ENCODE results near the gene HTR3D. TPM values are rescaled to one million over a fixed set of nuclear protein-coding genes. Genes with fewer than 3 reads are reported as not detected.

The HTR3D gene
- total and polyA plus RNA-seq, 2 donors (not counting 1 experiment from before 2014, with no cell fraction given), result not detected

- WGBS (ENCODE audit: insufficient coverage), result 95% methylated on average over 16 of the region's 16 CpGs
- DNase-seq (no peak), ATAC-seq (ENCODE audit: low read depth) (no peak)
- ChIA-PET POLR2A (no interaction called here), CTCF (interaction anchor here (0.6 kb wide), 1 partner anchor 897 kb away, joined by 4 read pairs; no protein-coding TSS in a partner anchor)
- peaks cover 0 to 3% (median 0%) of the 10 kb centered on the region in 4 experiments for H3K27me3 ChIP-seq (replicated peaks in 1 of 4; ENCODE audit: control extremely low read depth in 1 of 4, control insufficient read depth in 3 of 4, insufficient read depth in 4 of 4, low read length in 3 of 4)
- H3K36me3 ChIP-seq (replicated peaks in 1 of 2; ENCODE audit: control extremely low read depth in 1 of 2, control insufficient read depth in 1 of 2, extremely low read depth in 1 of 2, insufficient read depth in 2 of 2, low read length in 1 of 2), result no peaks in the 10 kb centered on the region
- H3K27ac ChIP-seq (ENCODE audit: low read length in 2 of 2), result no peak overlapping the region
- H3K9ac ChIP-seq (ENCODE audit: low read length), result no peak overlapping the region
- H2AFZ ChIP-seq (ENCODE audit: insufficient read depth, low read depth, low read length, poor library complexity, severe bottlenecking), result no peak overlapping the region
- H3K4me1 ChIP-seq (ENCODE audit: control insufficient read depth in 2 of 2, insufficient read depth in 2 of 2, low read length in 2 of 2), result no peaks in the 10 kb centered on the region
- no peak overlapping the region for H3K4me3 Mint-ChIP-seq
- intact Hi-C loops (cut with micrococcal nuclease), result no loop called here
- H4K20me1 ChIP-seq (ENCODE audit: control insufficient read depth, insufficient read depth, low read length, poor library complexity, severe bottlenecking), result no peaks in the 10 kb centered on the region
- H3K4me2 ChIP-seq (replicated peaks; ENCODE audit: low read depth, low read length, poor library complexity, severe bottlenecking), result no peak overlapping the region
- no peaks in the 10 kb centered on the region for H3K79me2 ChIP-seq (ENCODE audit: control insufficient read depth, insufficient read depth, low read length)
- no peak overlapping the region for H3K27ac Mint-ChIP-seq
- H3K4me3 ChIP-seq (ENCODE audit: control extremely low read depth in 1 of 5, extremely low read depth in 1 of 5, insufficient read depth in 1 of 5, low read depth in 2 of 5, low read length in 4 of 5), result no peak overlapping the region
- H3K9me3 Mint-ChIP-seq (ENCODE audit: insufficient read depth), result no peaks in the 10 kb centered on the region
- TF ChIP-seq CTCF (IDR thresholded peaks at IDR 0.05) (no peak), EZH2 (IDR thresholded peaks at IDR 0.05; ENCODE audit: borderline replicate concordance, insufficient read depth, low read depth, low read length, poor library complexity, severe bottlenecking) (no peak)
- H3K9me3 ChIP-seq (ENCODE audit: control extremely low read depth in 1 of 3, control insufficient read depth in 2 of 3, insufficient read depth in 1 of 3, low read length in 2 of 3), result peaks cover 0 to 13% (median 0%) of the 10 kb centered on the region in 3 donors
- peaks cover 6% of the 10 kb centered on the region for H3K4me1 Mint-ChIP-seq
- H3K27me3 Mint-ChIP-seq, result peaks cover 6% of the 10 kb centered on the region
Observed at GRCh38 chr3:184081116-184081830, 49.7 kb downstream of the HTR3D start.

- no peak overlapping the region for H3K27ac ChIP-seq (ENCODE audit: low read length in 2 of 2)
- H3K27me3 ChIP-seq (replicated peaks in 1 of 4; ENCODE audit: control extremely low read depth in 1 of 4, control insufficient read depth in 3 of 4, insufficient read depth in 4 of 4, low read length in 3 of 4), result peaks cover 0 to 3% (median 0%) of the 10 kb centered on the region in 4 experiments
- 89% methylated on average over 9 of the region's 10 CpGs for WGBS (ENCODE audit: insufficient coverage)
- H3K4me2 ChIP-seq (replicated peaks; ENCODE audit: low read depth, low read length, poor library complexity, severe bottlenecking), result no peak overlapping the region
- no peak for DNase-seq
- no peak for ATAC-seq (ENCODE audit: low read depth)
- Mint-ChIP-seq H3K4me3 (no peak overlapping the region), H3K27ac (no peak overlapping the region), H3K4me1 (peaks cover 6% of the 10 kb centered on the region), H3K27me3 (peaks cover 4% of the 10 kb centered on the region), H3K9me3 (ENCODE audit: insufficient read depth) (no peaks in the 10 kb centered on the region)
- ChIA-PET POLR2A (no interaction called here), CTCF (no interaction called here)
- H3K4me3 ChIP-seq (ENCODE audit: control extremely low read depth in 1 of 5, extremely low read depth in 1 of 5, insufficient read depth in 1 of 5, low read depth in 2 of 5, low read length in 4 of 5), result no peak overlapping the region
- H3K4me1 ChIP-seq (ENCODE audit: control insufficient read depth in 2 of 2, insufficient read depth in 2 of 2, low read length in 2 of 2), result no peaks in the 10 kb centered on the region
- H2AFZ ChIP-seq (ENCODE audit: insufficient read depth, low read depth, low read length, poor library complexity, severe bottlenecking), result no peak overlapping the region
- TF ChIP-seq CTCF (IDR thresholded peaks at IDR 0.05), result no peak
- TF ChIP-seq EZH2 (IDR thresholded peaks at IDR 0.05; ENCODE audit: borderline replicate concordance, insufficient read depth, low read depth, low read length, poor library complexity, severe bottlenecking), result no peak
- intact Hi-C loops (cut with micrococcal nuclease), result no loop called here
- H3K9me3 ChIP-seq (ENCODE audit: control extremely low read depth in 1 of 3, control insufficient read depth in 2 of 3, insufficient read depth in 1 of 3, low read length in 2 of 3), result peaks cover 0 to 13% (median 0%) of the 10 kb centered on the region in 3 donors
- no peaks in the 10 kb centered on the region for H3K36me3 ChIP-seq (replicated peaks in 1 of 2; ENCODE audit: control extremely low read depth in 1 of 2, control insufficient read depth in 1 of 2, extremely low read depth in 1 of 2, insufficient read depth in 2 of 2, low read length in 1 of 2)
- H3K9ac ChIP-seq (ENCODE audit: low read length), result no peak overlapping the region
- H4K20me1 ChIP-seq (ENCODE audit: control insufficient read depth, insufficient read depth, low read length, poor library complexity, severe bottlenecking), result no peaks in the 10 kb centered on the region
- H3K79me2 ChIP-seq (ENCODE audit: control insufficient read depth, insufficient read depth, low read length), result no peaks in the 10 kb centered on the region
Observed at GRCh38 chr3:184082034-184082433, 50.5 kb downstream of the HTR3D start.

Data from B cell (primary cell).